Suprapubic skin (tissue), 4 donors: ENCODE measurements around the gene TALDO1. TPM values are rescaled to one million over a fixed set of nuclear protein-coding genes. Genes with fewer than 3 reads are reported as not detected.

Experiments
- total RNA-seq, 4 donors: library from RNA; depleted of rRNA; stranded (reverse); fragments of >200 nt; gene quantifications; one replicate each; pipeline ENCODE4 v1.1.0, GENCODE V29; 2016

Gene TALDO1
- total RNA-seq, 4 donors from 2014 or later: 107 to 197 (median 179) TPM

Other genes with a start within 250 kb of the TALDO1 start
- gene RNH1, start 240.2 kb upstream of the TALDO1 start, total RNA-seq: 100 to 1,000 TPM; 378 to 392 (median 383) TPM
- gene HRAS, start 211.9 kb upstream of the TALDO1 start, total RNA-seq: 100 to 1,000 TPM in 2 of 4 donors, 10 to 100 TPM in 2; 82.9 to 131 (median 96.2) TPM
- gene LRRC56, start 209.9 kb upstream of the TALDO1 start, total RNA-seq: 1 to 10 TPM; 1.7 to 2.4 (median 2.1) TPM
- 10 to 100 TPM in 1 of 4 donors, 1 to 10 TPM in 3; 6.3 to 17.8 (median 8.7) TPM for gene LMNTD2, start 186.7 kb upstream of the TALDO1 start, total RNA-seq
- 100 to 1,000 TPM in 1 of 4 donors, 10 to 100 TPM in 3; 82.6 to 113 (median 87.0) TPM for gene RASSF7, start 186.5 kb upstream of the TALDO1 start, total RNA-seq
- gene PHRF1, start 171.0 kb upstream of the TALDO1 start, total RNA-seq: 10 to 100 TPM; 27.9 to 55.6 (median 42.0) TPM
- gene IRF7, start 131.5 kb upstream of the TALDO1 start, total RNA-seq: 10 to 100 TPM; 20.9 to 34.0 (median 26.6) TPM
- gene CDHR5, start 122.5 kb upstream of the TALDO1 start, total RNA-seq: 1 to 10 TPM in 1 of 4 donors, under 1 TPM in 1, not detected in 2; 0.53 to 1.1 TPM
- gene SCT, start 120.3 kb upstream of the TALDO1 start, total RNA-seq: not detected
- 1 to 10 TPM in 1 of 4 donors, under 1 TPM in 1, not detected in 2; 0.97 to 1.2 TPM for gene DRD4, start 110.2 kb upstream of the TALDO1 start, total RNA-seq
- gene DEAF1, start 52.2 kb upstream of the TALDO1 start, total RNA-seq: 10 to 100 TPM; 37.0 to 60.6 (median 43.7) TPM
- 10 to 100 TPM; 31.5 to 53.6 (median 39.1) TPM for gene TMEM80, start 51.6 kb upstream of the TALDO1 start, total RNA-seq
- 100 to 1,000 TPM; 107 to 193 (median 140) TPM for gene EPS8L2, start 41.2 kb upstream of the TALDO1 start, total RNA-seq
- 10 to 100 TPM; 27.2 to 68.2 (median 46.0) TPM for gene GATD1, start 30.0 kb downstream of the TALDO1 start, total RNA-seq
- gene CEND1, start 42.6 kb downstream of the TALDO1 start, total RNA-seq: not detected
- gene SLC25A22, start 50.8 kb downstream of the TALDO1 start, total RNA-seq: 10 to 100 TPM; 11.2 to 14.7 (median 13.7) TPM
- gene PIDD1, start 57.8 kb downstream of the TALDO1 start, total RNA-seq: 10 to 100 TPM; 14.1 to 71.9 (median 33.5) TPM
- gene RPLP2, start 62.5 kb downstream of the TALDO1 start, total RNA-seq: 1,000 to 10,000 TPM in 2 of 4 donors, 100 to 1,000 TPM in 2; 692 to 1,129 (median 991) TPM
- 100 to 1,000 TPM in 1 of 4 donors, 10 to 100 TPM in 3; 74.9 to 117 (median 85.9) TPM for gene PNPLA2, start 71.5 kb downstream of the TALDO1 start, total RNA-seq
- 10 to 100 TPM; 14.0 to 35.5 (median 29.6) TPM for gene CRACR2B, start 80.5 kb downstream of the TALDO1 start, total RNA-seq
- 100 to 1,000 TPM; 108 to 162 (median 150) TPM for gene CD151, start 85.5 kb downstream of the TALDO1 start, total RNA-seq
- 10 to 100 TPM; 31.1 to 76.4 (median 56.4) TPM for gene POLR2L, start 95.1 kb downstream of the TALDO1 start, total RNA-seq
- 10 to 100 TPM; 47.1 to 78.9 (median 59.7) TPM for gene TSPAN4, start 95.4 kb downstream of the TALDO1 start, total RNA-seq
- 100 to 1,000 TPM in 1 of 4 donors, 10 to 100 TPM in 3; 46.5 to 111 (median 66.2) TPM for gene CHID1, start 163.3 kb downstream of the TALDO1 start, total RNA-seq
- 100 to 1,000 TPM in 2 of 4 donors, 10 to 100 TPM in 2; 45.4 to 107 (median 76.8) TPM for gene AP2A2, start 178.4 kb downstream of the TALDO1 start, total RNA-seq